Bronchial epithelial cell (primary cell): Measurements from ENCODE around the gene NKAIN2. TPM values are rescaled to one million over a fixed set of nuclear protein-coding genes. Genes with fewer than 3 reads are reported as not detected.
"Not testable (repeated sequence)": the region's sequence is repeated elsewhere in the genome, so short reads cannot be mapped to it uniquely, and the experiment has no call there.

Experiments used
- DNase-seq: peaks from one replicate; pipeline ENCODE4 v3.0.0-alpha.2; 2010; ENCODE audit warnings: low read depth
- FAIRE-seq: peaks from 2 replicates; lab custom pipeline; 2011; peaks lifted over from hg19 to GRCh38; lab: Jason Lieb, UNC
- H3K27me3 ChIP-seq: 2 replicates; pipeline ENCODE4 v1.5.1; 2011; ENCODE audit warnings: low read length; ENCODE audit not compliant: control insufficient read depth, insufficient read depth
- H3K36me3 ChIP-seq: 2 replicates; pipeline ENCODE4 v1.5.1; 2011; ENCODE audit warnings: low read length; ENCODE audit not compliant: control insufficient read depth, insufficient read depth
- H3K4me3 ChIP-seq: 2 replicates; pipeline ENCODE4 v1.5.1; 2011; ENCODE audit warnings: mild to moderate bottlenecking, low read depth, low read length, control low read depth
- CTCF ChIP-seq: IDR thresholded peaks from 2 replicates; pipeline ENCODE4 v1.5.1; 2011; ENCODE audit warnings: mild to moderate bottlenecking, moderate library complexity, low read length, control low read depth, inconsistent platforms; ENCODE audit not compliant: insufficient read depth, severe bottlenecking
- total RNA-seq: library from RNA; depleted of rRNA; stranded (reverse); fragments of >200 nt; gene quantifications from 2 replicates; pipeline ENCODE4 v1.2.1, GENCODE V29; 2014

Gene NKAIN2
- total RNA-seq, 1 donor from 2014 or later, result under 0.01 TPM

- no peak for FAIRE-seq
- Histone ChIP-seq H3K4me3 (no peak overlapping the region), H3K36me3 (no peaks in the 10 kb centered on the region), H3K27me3 (no peaks in the 10 kb centered on the region)
- DNase-seq, result no peak
- no peak for TF ChIP-seq CTCF
These were observed 920.0 kb downstream of the NKAIN2 start for GRCh38 chr6:124723671-124724070.

GRCh38 chr6:124737804-124738203 is 934.1 kb downstream of the NKAIN2 start:
- H3K4me3 ChIP-seq, FAIRE-seq, DNase-seq: not testable (repeated sequence)

GRCh38 chr6:124738482-124738881 is 934.8 kb downstream of the NKAIN2 start:
- Histone ChIP-seq H3K27me3 (no peaks in the 10 kb centered on the region), H3K4me3 (no peak overlapping the region), H3K36me3 (no peaks in the 10 kb centered on the region)
- no peak for TF ChIP-seq CTCF
- no peak for FAIRE-seq
- DNase-seq, result no peak

More at GRCh38 chr6:124737804-124738203, 934.1 kb downstream of the NKAIN2 start:
- not testable (repeated sequence) for H3K27me3 ChIP-seq, H3K36me3 ChIP-seq

GRCh38 chr6:124741341-124741740 is 937.7 kb downstream of the NKAIN2 start:
- Histone ChIP-seq H3K4me3 (no peak overlapping the region), H3K36me3 (no peaks in the 10 kb centered on the region), H3K27me3 (no peaks in the 10 kb centered on the region)
- FAIRE-seq, result no peak
- DNase-seq, result peak; percentile 85
- TF ChIP-seq CTCF, result no peak

DNA sequence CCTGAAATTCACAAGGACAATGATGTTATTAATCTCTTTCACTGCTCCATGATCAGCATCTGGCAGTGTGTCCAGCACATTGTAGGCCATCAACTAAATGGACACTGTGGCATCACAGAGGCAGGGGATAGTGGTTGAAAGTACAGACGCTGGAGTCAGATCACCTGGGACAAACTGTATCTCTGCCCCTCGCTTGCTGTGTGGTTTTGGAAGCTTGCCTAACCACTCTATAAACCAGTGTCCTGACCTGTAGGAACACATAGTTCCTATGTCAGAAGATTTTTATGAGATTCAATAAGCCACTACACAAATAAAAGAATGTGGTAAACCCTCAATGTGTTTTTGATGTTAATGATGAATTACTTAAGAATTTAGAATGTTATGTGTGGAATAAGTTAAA is 939.3 kb downstream of the NKAIN2 start:
- DNase-seq (peak; percentile 75), FAIRE-seq (no peak)

DNA sequence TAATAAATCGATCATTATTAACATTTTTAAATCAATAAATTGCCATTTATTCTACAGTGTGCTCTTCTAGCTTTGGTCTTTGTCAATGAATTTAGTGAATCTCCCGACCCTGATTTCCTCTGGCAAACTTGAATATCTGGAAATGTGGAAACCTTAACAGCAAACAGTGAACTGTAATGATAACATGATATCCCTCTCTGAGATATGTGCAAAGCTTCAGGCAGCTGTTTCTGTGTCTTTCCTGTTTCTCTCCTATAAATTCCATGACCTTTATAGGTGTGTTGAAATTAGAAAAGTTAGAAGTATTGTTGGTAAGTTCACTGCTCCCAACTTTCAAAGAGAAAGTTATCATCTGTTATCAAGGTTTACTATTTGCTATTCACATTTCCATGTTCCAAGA is 939.8 kb downstream of the NKAIN2 start:
- no peak overlapping the region for H3K4me3 ChIP-seq
- no peaks in the 10 kb centered on the region for H3K27me3 ChIP-seq
- FAIRE-seq (no peak), DNase-seq (no peak)
- no peaks in the 10 kb centered on the region for H3K36me3 ChIP-seq
- TF ChIP-seq CTCF, result no peak

More for the DNA sequence above, 939.3 kb downstream of the NKAIN2 start:
- TF ChIP-seq CTCF, result no peak
- H3K27me3 ChIP-seq, result no peaks in the 10 kb centered on the region
- no peak overlapping the region for H3K4me3 ChIP-seq
- no peaks in the 10 kb centered on the region for H3K36me3 ChIP-seq
